Gastrocnemius medialis (tissue), 4 donors: Measurements from ENCODE around the gene ERC2.

Experiments used
- CTCF ChIP-seq, 5 experiments: fragments of 450-650 bp in 3 of 5; fragments of 200-600 bp in 2 of 5; sonication (generic) in 2 of 5; IDR thresholded peaks in 4 of 5; conservative IDR thresholded peaks in 1 of 5; 1 replicate in 4 of 5; 2 replicates in 1 of 5; pipeline ENCODE4 v1.5.1; 2016 to 2019; ENCODE audit warnings: antibody characterized with exemption in 5 of 5, mild to moderate bottlenecking in 3 of 5, moderate library complexity in 3 of 5
- POLR2A ChIP-seq, 2 donors: fragments of 450-650 bp; IDR thresholded peaks; one replicate each; pipeline ENCODE4 v1.6.1; 2017; ENCODE audit warnings: antibody characterized with exemption in 2 of 2, mild to moderate bottlenecking in 2 of 2, moderate library complexity in 2 of 2

GRCh38 chr3:55880357-55880756 lies 587.9 kb downstream of the ERC2 start:
- no peak for TF ChIP-seq CTCF (IDR thresholded peaks at IDR 0.05 in 4 of 5, conservative IDR thresholded peaks at IDR 0.05 in 1 of 5)
- TF ChIP-seq POLR2A (IDR thresholded peaks at IDR 0.05), result no peak
